Activated naive CD8-positive, alpha-beta T cell treated with anti-CD3 and anti-CD28 coated beads, Interleukin-2, amount 10 ng/mL, durations not matched to agents 7 days and 5 days (primary cell): ENCODE measurements around the gene ITGB7. TPM values are rescaled to one million over a fixed set of nuclear protein-coding genes. Genes with fewer than 3 reads are reported as not detected.

Experiments used
- ATAC-seq: fragments of 150-1000 bp; cut with Tn5 transposase; one replicate; pipeline ENCODE4 v1.10.0; 2021; ENCODE audit warnings: low read depth, moderate library complexity
- POLR2A ChIA-PET: fragments of 350-600 bp; sonication (Branson Sonifier 250); formaldehyde crosslinking; loops from one replicate; lab custom pipeline; 2021; ENCODE audit warnings: antibody characterized with exemption; lab: Charles Lee
- DNase-seq: peaks from one replicate; pipeline ENCODE4 v3.0.0; 2021
- H3K27ac Mint-ChIP-seq: one replicate; pipeline ENCODE4 v1.8.0; 2022; ENCODE audit warnings: mild to moderate bottlenecking, mixed read lengths
- H3K27me3 Mint-ChIP-seq: one replicate; pipeline ENCODE4 v1.8.0; 2022; ENCODE audit warnings: mild to moderate bottlenecking, moderate library complexity, mixed read lengths
- H3K36me3 Mint-ChIP-seq: one replicate; pipeline ENCODE4 v1.8.0; 2021; ENCODE audit warnings: mild to moderate bottlenecking, mixed read lengths
- H3K4me1 Mint-ChIP-seq: one replicate; pipeline ENCODE4 v1.8.0; 2021; ENCODE audit warnings: mixed read lengths
- H3K4me3 Mint-ChIP-seq: one replicate; pipeline ENCODE4 v1.8.0; 2022; ENCODE audit warnings: mild to moderate bottlenecking, moderate library complexity, mixed read lengths
- H3K9me3 Mint-ChIP-seq: one replicate; pipeline ENCODE4 v1.8.0; 2021; ENCODE audit warnings: mixed read lengths
- total RNA-seq, 2 experiments: library from RNA; stranded (reverse); gene quantifications; one replicate each; pipeline ENCODE4 v1.2.3, GENCODE V29; 2021

The ITGB7 gene
- total RNA-seq, 2 experiments from 2014 or later: 415 to 420 TPM

DNA sequence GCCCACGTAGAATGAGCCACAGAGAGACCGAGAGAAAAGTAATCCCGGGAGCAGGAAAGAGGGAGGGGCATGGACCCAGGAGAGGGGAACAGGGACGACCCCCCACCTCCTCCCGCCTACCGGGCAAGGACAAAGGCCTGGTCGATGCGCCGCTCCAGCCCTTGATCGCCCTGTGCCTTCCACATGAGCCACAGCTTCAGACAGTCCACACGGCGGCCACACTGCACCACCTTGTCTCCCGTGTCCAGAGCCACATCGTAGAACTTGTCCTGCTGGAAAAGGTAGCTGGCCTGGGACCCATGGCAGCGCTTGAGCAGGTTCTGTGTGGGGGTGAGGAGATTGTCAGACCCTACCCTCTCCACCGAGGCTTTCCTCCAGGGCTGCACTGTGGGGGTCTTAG lies 47.1 kb downstream of the ITGB7 start:
- DNase-seq (no peak), ATAC-seq (no peak)
- Mint-ChIP-seq H3K9me3 (no peaks in the 10 kb centered on the region), H3K27me3 (no peaks in the 10 kb centered on the region), H3K4me1 (peaks cover 11% of the 10 kb centered on the region), H3K36me3 (no peaks in the 10 kb centered on the region), H3K4me3 (no peak overlapping the region), H3K27ac (peak overlapping the region; percentile 51)
- POLR2A ChIA-PET: interaction anchor here (0.8 to 2.2 kb wide), 12 partner anchors 21 to 161 kb away, joined by 3 to 14 read pairs (median 5); partner anchors contain the start of genes CSAD, SOAT2 and ZNF740

DNA sequence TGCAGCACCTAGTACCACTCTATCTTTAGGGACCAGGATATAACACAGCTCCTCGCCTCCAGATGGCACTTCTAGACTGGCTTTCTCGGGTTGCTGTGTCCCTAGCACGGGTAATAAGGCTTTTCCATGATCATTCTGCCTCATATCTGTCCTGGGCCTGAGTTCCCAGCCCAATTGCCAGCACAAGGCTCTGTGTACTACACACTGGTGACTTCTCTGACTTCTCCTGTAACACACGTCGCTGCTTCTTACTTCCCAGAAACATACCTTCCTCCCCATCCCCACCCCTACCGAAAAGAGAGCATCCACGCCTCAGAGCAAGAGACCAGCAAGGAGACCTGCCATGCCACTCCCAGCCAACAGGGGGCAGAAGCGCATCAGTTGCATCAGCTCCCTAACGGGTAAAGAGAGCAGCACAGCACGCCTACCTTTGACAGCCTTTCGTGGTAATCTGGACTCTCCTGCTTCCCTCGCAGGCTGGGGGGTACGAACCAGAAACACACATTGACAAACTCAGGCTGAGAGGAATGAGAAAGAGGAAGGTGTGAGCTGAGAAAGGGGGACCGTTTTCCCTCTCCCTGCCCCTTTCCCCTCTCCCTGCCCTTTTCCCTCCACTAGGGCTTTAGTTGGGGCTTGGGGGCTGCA lies 47.7 kb downstream of the ITGB7 start:
- POLR2A ChIA-PET: interaction anchor here (0.6 to 2.2 kb wide), 18 partner anchors 21 to 161 kb away, joined by 3 to 14 read pairs (median 4); partner anchors contain the start of genes CSAD, MYG1, SOAT2 and ZNF740
- Mint-ChIP-seq H3K4me1 (peaks cover 11% of the 10 kb centered on the region), H3K4me3 (peak overlapping the region; percentile 22), H3K27ac (peak overlapping the region; percentile 51), H3K9me3 (no peaks in the 10 kb centered on the region), H3K27me3 (no peaks in the 10 kb centered on the region), H3K36me3 (no peaks in the 10 kb centered on the region)
- ATAC-seq (peak; percentile 98), DNase-seq (peak; percentile 90)

DNA sequence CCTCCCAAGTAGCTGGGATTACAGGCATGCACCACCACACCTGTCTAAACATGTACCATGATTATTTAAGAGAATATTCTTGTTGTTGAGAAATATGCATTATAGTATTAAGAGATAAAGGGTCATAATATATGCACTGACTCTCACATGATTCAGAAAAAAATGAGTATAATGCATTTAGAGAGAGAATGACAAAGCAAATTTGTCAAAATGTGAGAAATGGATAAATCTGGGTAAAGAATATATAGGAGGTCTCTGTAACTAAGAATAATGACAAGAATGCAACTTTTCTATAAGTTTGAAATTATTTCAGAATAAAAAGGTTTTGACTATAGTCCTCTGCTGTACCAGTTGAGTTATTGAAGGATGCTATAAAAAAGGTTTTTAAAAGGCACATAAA lies 54.7 kb downstream of the ITGB7 start:
- H3K4me3 Mint-ChIP-seq: no peak overlapping the region
- no peak overlapping the region for H3K27ac Mint-ChIP-seq
- H3K36me3 Mint-ChIP-seq: no peaks in the 10 kb centered on the region
- ATAC-seq (no peak), DNase-seq (no peak)
- no peaks in the 10 kb centered on the region for H3K9me3 Mint-ChIP-seq
- POLR2A ChIA-PET: interaction anchor here (1.5 kb wide), 1 partner anchor 21 kb away, joined by 3 read pairs; no protein-coding TSS in a partner anchor
- H3K4me1 Mint-ChIP-seq: peaks cover 5% of the 10 kb centered on the region
- H3K27me3 Mint-ChIP-seq: no peaks in the 10 kb centered on the region

DNA sequence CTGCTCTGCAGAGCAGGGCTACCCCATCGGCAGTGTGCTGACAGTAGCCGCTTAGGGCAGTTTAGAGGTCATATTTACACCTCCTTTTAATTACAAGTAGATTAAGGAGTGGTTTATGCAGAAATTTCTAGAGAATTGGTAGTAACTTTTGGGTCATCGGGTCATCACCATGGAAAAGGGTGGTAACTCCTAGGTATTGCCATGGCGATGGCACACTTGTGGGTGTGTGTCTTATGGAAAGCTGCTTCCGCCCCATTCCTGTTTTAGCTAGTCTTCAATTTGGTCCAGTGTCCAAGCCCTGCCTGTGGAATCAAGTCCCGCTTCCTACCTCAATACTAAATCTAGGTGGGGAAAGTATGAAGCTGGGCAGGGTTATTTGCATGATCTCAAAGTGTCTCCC lies 56.0 kb downstream of the ITGB7 start:
- Mint-ChIP-seq H3K4me1 (peaks cover 2% of the 10 kb centered on the region), H3K4me3 (no peak overlapping the region), H3K27me3 (peaks cover 4% of the 10 kb centered on the region), H3K9me3 (no peaks in the 10 kb centered on the region), H3K36me3 (no peaks in the 10 kb centered on the region), H3K27ac (no peak overlapping the region)
- POLR2A ChIA-PET: interaction anchor here (0.7 kb wide), 1 partner anchor 129 kb away, joined by 3 read pairs; no protein-coding TSS in a partner anchor
- ATAC-seq (no peak), DNase-seq (no peak)

DNA sequence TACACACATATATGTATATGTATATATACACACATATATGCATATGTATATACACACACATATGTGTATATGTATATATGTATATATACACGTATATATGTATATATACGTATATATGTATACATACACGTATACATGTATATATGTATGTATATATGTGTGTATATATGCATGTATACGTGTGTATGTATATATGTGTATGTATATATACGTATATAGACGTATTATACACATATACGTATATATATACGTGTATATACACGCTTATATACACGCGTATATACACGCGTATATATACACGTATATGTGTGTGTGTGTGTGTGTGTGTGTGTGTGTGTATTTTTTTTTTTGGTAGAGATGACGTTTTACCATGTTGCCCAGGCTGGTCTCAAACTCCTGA lies 59.4 kb downstream of the ITGB7 start:
- no peak overlapping the region for H3K4me3 Mint-ChIP-seq

DNA sequence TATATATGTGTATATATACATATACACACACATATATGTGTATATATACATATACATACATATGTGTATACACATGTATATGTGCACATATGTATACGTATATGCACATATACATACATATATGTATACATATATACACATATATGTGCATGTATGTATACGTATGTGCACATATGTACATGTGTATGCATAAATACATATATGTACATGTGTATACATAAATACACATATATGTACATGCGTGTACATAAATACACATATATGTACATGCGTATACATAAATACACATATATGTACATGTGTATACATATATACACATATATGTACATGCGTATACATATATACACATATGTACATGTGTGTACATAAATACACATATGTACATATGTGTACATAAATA lies 59.9 kb downstream of the ITGB7 start:
- peaks cover 2% of the 10 kb centered on the region for H3K4me1 Mint-ChIP-seq
- POLR2A ChIA-PET: no interaction called here
- peaks cover 9% of the 10 kb centered on the region for H3K27me3 Mint-ChIP-seq
- ATAC-seq (no peak), DNase-seq (no peak)
- H3K27ac Mint-ChIP-seq: no peak overlapping the region
- no peak overlapping the region for H3K4me3 Mint-ChIP-seq
- H3K9me3 Mint-ChIP-seq: no peaks in the 10 kb centered on the region
- H3K36me3 Mint-ChIP-seq: no peaks in the 10 kb centered on the region

More for the DNA sequence above, 59.4 kb downstream of the ITGB7 start:
- no peak for ATAC-seq
- Mint-ChIP-seq H3K36me3 (no peaks in the 10 kb centered on the region), H3K4me1 (peaks cover 2% of the 10 kb centered on the region), H3K9me3 (no peaks in the 10 kb centered on the region), H3K27me3 (peaks cover 9% of the 10 kb centered on the region), H3K27ac (no peak overlapping the region)
- DNase-seq: no peak
- POLR2A ChIA-PET: no interaction called here

DNA sequence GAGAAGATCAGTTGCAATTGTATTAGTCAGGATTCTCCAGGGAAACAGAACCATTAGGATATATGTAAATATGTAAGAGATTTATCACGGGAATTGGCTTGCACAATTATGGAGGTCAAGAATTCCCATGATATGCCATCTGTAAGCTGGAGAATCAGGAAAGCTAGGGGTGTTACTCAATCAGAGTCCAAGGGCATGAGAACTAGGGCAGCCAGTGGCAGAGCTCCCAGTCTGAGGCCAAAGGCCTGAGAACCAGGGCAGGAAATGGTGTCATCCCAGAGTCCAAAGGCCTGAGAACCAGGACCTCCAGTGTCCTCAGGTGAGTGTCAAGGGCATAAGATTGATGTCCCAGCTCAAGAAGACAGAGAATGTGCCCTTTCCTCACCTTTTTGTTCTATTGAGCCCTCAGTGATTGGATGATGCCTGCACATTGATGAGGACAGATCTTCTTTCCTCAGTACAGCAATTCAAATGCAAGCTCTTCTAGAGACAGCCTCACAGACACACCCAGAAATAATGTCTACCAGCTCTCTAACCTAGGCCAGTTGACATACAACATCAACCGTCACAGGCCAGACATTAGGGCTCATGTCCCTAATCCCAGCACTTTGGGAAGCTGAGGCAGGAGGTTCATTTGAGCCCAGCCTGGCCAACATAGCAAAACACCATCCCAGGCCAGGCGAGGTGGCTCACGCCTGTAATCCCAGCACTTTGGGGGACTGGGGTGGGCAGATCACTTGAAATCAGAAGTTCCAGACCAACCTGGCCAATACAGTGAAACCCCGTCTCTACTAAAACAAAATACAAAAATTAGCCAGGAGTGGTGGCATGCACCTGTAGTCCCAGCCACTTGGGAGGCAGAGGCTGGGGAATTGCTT lies 61.4 kb downstream of the ITGB7 start:
- POLR2A ChIA-PET: no interaction called here
- no peak for DNase-seq
- Mint-ChIP-seq H3K27ac (no peak overlapping the region), H3K27me3 (peaks cover 9% of the 10 kb centered on the region), H3K4me3 (no peak overlapping the region), H3K36me3 (no peaks in the 10 kb centered on the region), H3K9me3 (no peaks in the 10 kb centered on the region), H3K4me1 (peaks cover 2% of the 10 kb centered on the region)
- no peak for ATAC-seq

DNA sequence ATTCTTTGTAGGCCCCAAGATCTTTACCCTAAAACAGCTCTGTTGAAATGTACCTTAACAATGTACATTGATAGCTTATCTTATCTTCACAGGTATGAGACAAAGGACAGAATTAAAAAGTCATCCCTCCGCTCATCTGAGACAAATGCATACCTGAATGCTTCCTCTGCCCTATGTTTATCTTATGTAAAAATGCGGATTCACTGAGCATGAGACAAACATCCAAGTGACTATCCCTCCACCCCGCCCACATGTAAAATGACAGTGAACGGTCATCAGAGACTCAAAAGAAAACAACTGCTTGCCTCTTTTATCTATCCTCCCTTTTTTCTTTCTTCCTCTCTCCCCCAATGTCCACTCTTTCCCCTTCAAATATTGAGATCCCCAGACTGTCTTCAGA lies 63.7 kb downstream of the ITGB7 start:
- peaks cover 5% of the 10 kb centered on the region for H3K36me3 Mint-ChIP-seq
- POLR2A ChIA-PET: no interaction called here
- H3K27ac Mint-ChIP-seq: no peak overlapping the region
- H3K9me3 Mint-ChIP-seq: peaks cover 5% of the 10 kb centered on the region
- no peak overlapping the region for H3K4me3 Mint-ChIP-seq
- DNase-seq (no peak), ATAC-seq (no peak)
- peaks cover 16% of the 10 kb centered on the region for H3K27me3 Mint-ChIP-seq
- no peaks in the 10 kb centered on the region for H3K4me1 Mint-ChIP-seq

Other genes starting within 250 kb of the ITGB7 start
- gene EIF4B, start 200.8 kb downstream of the ITGB7 start, total RNA-seq: 100 to 1,000 TPM; 439 to 448 TPM
- gene TNS2, start 157.2 kb downstream of the ITGB7 start, total RNA-seq: 1 to 10 TPM; 1.9 to 3.0 TPM
- 10 to 100 TPM; 34.4 to 37.8 TPM for gene SPRYD3, start 127.9 kb downstream of the ITGB7 start, total RNA-seq
- 1 to 10 TPM; 2.0 to 2.3 TPM for gene IGFBP6, start 109.6 kb downstream of the ITGB7 start, total RNA-seq
- gene SOAT2, start 103.8 kb downstream of the ITGB7 start, total RNA-seq: 10 to 100 TPM in 1 of 2 experiments, 1 to 10 TPM in 1; 9.8 to 10.4 TPM
- 10 to 100 TPM; 53.6 to 60.2 TPM for gene ZNF740, start 26.5 kb downstream of the ITGB7 start, total RNA-seq
- gene CSAD, start 26.3 kb downstream of the ITGB7 start, total RNA-seq: 10 to 100 TPM; 28.1 to 38.3 TPM
- gene RARG, start 25.0 kb upstream of the ITGB7 start, total RNA-seq: 10 to 100 TPM; 38.1 to 40.3 TPM
- gene ESPL1, start 61.0 kb upstream of the ITGB7 start, total RNA-seq: 10 to 100 TPM; 90.5 to 91.0 TPM
- gene PFDN5, start 88.3 kb upstream of the ITGB7 start, total RNA-seq: 100 to 1,000 TPM; 388 to 425 TPM
- gene MYG1, start 92.4 kb upstream of the ITGB7 start, total RNA-seq: 10 to 100 TPM; 44.8 to 51.2 TPM
- gene AAAS, start 114.4 kb upstream of the ITGB7 start, total RNA-seq: 10 to 100 TPM; 65.0 to 67.0 TPM
- gene SP7, start 129.1 kb upstream of the ITGB7 start, total RNA-seq: not detected
- 10 to 100 TPM; 88.7 to 96.2 TPM for gene SP1, start 172.9 kb upstream of the ITGB7 start, total RNA-seq
- gene AMHR2, start 216.6 kb upstream of the ITGB7 start, total RNA-seq: not detected
- 100 to 1,000 TPM; 218 to 231 TPM for gene PRR13, start 234.5 kb upstream of the ITGB7 start, total RNA-seq
- 100 to 1,000 TPM; 824 to 837 TPM for gene PCBP2, start 244.9 kb upstream of the ITGB7 start, total RNA-seq